Karpas-422 (cell line): ENCODE data around the gene MXI1. TPM values are rescaled to one million over a fixed set of nuclear protein-coding genes. Genes with fewer than 3 reads are reported as not detected.
"Not testable (repeated sequence)": the region's sequence is repeated elsewhere in the genome, so short reads cannot be mapped to it uniquely, and the experiment has no call there.

Experiments
- DNase-seq: peaks from one replicate; pipeline ENCODE4 v3.0.0-alpha.2; 2015
- H2AFZ ChIP-seq: fragments of 200-600 bp; sonication (generic); 2 replicates; pipeline ENCODE4 v1.6.1; 2014; ENCODE audit warnings: antibody characterized with exemption, low read length, mixed read lengths
- H3K27ac ChIP-seq: fragments of 200-600 bp; sonication (generic); 2 replicates; pipeline ENCODE4 v1.5.1; 2014; ENCODE audit warnings: mild to moderate bottlenecking, low read length, moderate library complexity
- H3K27me3 ChIP-seq: fragments of 200-600 bp; sonication (generic); 2 replicates; pipeline ENCODE4 v1.6.1; 2014; ENCODE audit warnings: low read length, mixed read lengths
- H3K36me3 ChIP-seq: fragments of 200-600 bp; sonication (generic); 2 replicates; pipeline ENCODE4 v1.6.1; 2014; ENCODE audit warnings: low read length, mixed read lengths; ENCODE audit not compliant: insufficient read depth
- H3K4me1 ChIP-seq: fragments of 200-600 bp; sonication (generic); 2 replicates; pipeline ENCODE4 v1.6.1; 2014; ENCODE audit warnings: mild to moderate bottlenecking, low read length, mixed read lengths
- H3K4me2 ChIP-seq: fragments of 200-600 bp; sonication (generic); 2 replicates; pipeline ENCODE4 v1.6.1; 2014; ENCODE audit warnings: low read length, low read depth, mild to moderate bottlenecking; ENCODE audit not compliant: poor library complexity, severe bottlenecking
- H3K4me3 ChIP-seq: fragments of 200-600 bp; sonication (generic); 2 replicates; pipeline ENCODE4 v1.5.1; 2014; ENCODE audit warnings: mild to moderate bottlenecking, antibody characterized with exemption, low read length, mixed read lengths
- H3K79me2 ChIP-seq: fragments of 200-600 bp; sonication (generic); 2 replicates; pipeline ENCODE4 v1.6.1; 2014; ENCODE audit warnings: mild to moderate bottlenecking, low read length, mixed read lengths
- H3K9ac ChIP-seq: fragments of 200-600 bp; sonication (generic); 2 replicates; pipeline ENCODE4 v1.6.0; 2014; ENCODE audit warnings: low read length
- H3K9me2 ChIP-seq: fragments of 200-600 bp; sonication (generic), shearing (Covaris generic); replicated peaks from 2 replicates; pipeline ENCODE4 v1.6.0; 2014; ENCODE audit warnings: mild to moderate bottlenecking, low read length, moderate library complexity; ENCODE audit not compliant: insufficient read depth
- H3K9me3 ChIP-seq: fragments of 300-700, 200-600 bp; sonication (generic); 2 replicates; pipeline ENCODE4 v1.6.1; 2014; ENCODE audit warnings: low read length, mixed read lengths
- H4K20me1 ChIP-seq: fragments of 200-600 bp; sonication (generic); 2 replicates; pipeline ENCODE4 v1.6.1; 2014; ENCODE audit warnings: mild to moderate bottlenecking, antibody characterized with exemption, low read length, low read depth; ENCODE audit not compliant: insufficient read depth
- total RNA-seq: library from RNA; depleted of rRNA; stranded (reverse); fragments of >200 nt; shearing (Covaris generic); gene quantifications from 2 replicates; pipeline ENCODE4 v1.2.3, GENCODE V29; 2014; ENCODE audit warnings: low replicate concordance; rRNA removed

The MXI1 gene
- total RNA-seq, 1 experiment from 2014 or later: 12.0 TPM

- not testable (repeated sequence) for DNase-seq, H3K9ac ChIP-seq, H2AFZ ChIP-seq, H3K79me2 ChIP-seq, H3K9me2 ChIP-seq, H4K20me1 ChIP-seq, H3K36me3 ChIP-seq, H3K4me3 ChIP-seq, H3K27me3 ChIP-seq, H3K4me1 ChIP-seq, H3K27ac ChIP-seq, H3K4me2 ChIP-seq
- peaks cover 14% of the 10 kb centered on the region; the same call in 1 of the 2 replicates for H3K9me3 ChIP-seq
These were observed 123.9 kb downstream of the MXI1 start for GRCh38 chr10:110331226-110331795.

GRCh38 chr10:110334061-110334656 lies 126.8 kb downstream of the MXI1 start:
- Histone ChIP-seq H3K9ac (no peak overlapping the region), H3K9me2 (no peaks in the 10 kb centered on the region), H3K4me1 (no peaks in the 10 kb centered on the region; the same call in 1 of the 2 replicates), H4K20me1 (no peaks in the 10 kb centered on the region), H2AFZ (no peak overlapping the region), H3K79me2 (no peaks in the 10 kb centered on the region), H3K27me3 (no peaks in the 10 kb centered on the region), H3K9me3 (peaks cover 14% of the 10 kb centered on the region; the same call in 1 of the 2 replicates), H3K4me2 (no peak overlapping the region), H3K36me3 (no peaks in the 10 kb centered on the region), H3K4me3 (no peak overlapping the region), H3K27ac (no peak overlapping the region)
- DNase-seq: no peak

GRCh38 chr10:110335314-110336064 lies 128.1 kb downstream of the MXI1 start:
- H3K4me3 ChIP-seq: no peak overlapping the region
- no peak for DNase-seq

GRCh38 chr10:110336111-110336721 lies 128.8 kb downstream of the MXI1 start:
- Histone ChIP-seq H3K9me2 (no peaks in the 10 kb centered on the region), H3K27me3 (no peaks in the 10 kb centered on the region), H3K4me2 (no peak overlapping the region), H3K27ac (no peak overlapping the region), H3K9ac (no peak overlapping the region), H3K79me2 (no peaks in the 10 kb centered on the region), H4K20me1 (no peaks in the 10 kb centered on the region), H3K4me1 (peaks cover 12% of the 10 kb centered on the region), H2AFZ (no peak overlapping the region), H3K4me3 (no peak overlapping the region), H3K9me3 (no peaks in the 10 kb centered on the region; the same call in 1 of the 2 replicates), H3K36me3 (no peaks in the 10 kb centered on the region)
- DNase-seq: no peak

More at GRCh38 chr10:110335314-110336064, 128.1 kb downstream of the MXI1 start:
- H3K4me1 ChIP-seq: peaks cover 5% of the 10 kb centered on the region
- no peak overlapping the region for H3K9ac ChIP-seq
- no peaks in the 10 kb centered on the region for H3K27me3 ChIP-seq
- H3K9me3 ChIP-seq: peaks cover 6% of the 10 kb centered on the region; the same call in 1 of the 2 replicates
- no peaks in the 10 kb centered on the region for H3K9me2 ChIP-seq
- H2AFZ ChIP-seq: no peak overlapping the region
- no peaks in the 10 kb centered on the region for H3K79me2 ChIP-seq
- no peaks in the 10 kb centered on the region for H3K36me3 ChIP-seq
- no peak overlapping the region for H3K27ac ChIP-seq
- H3K4me2 ChIP-seq: no peak overlapping the region
- no peaks in the 10 kb centered on the region for H4K20me1 ChIP-seq

Other genes starting within 250 kb of the MXI1 start
- 15.4 and 16.5 TPM in 2 replicates for gene ADD3, start 199.6 kb upstream of the MXI1 start, total RNA-seq
- 9.8 and 26.1 TPM in 2 replicates for gene SMNDC1, start 97.3 kb downstream of the MXI1 start, total RNA-seq